Putamen (tissue), 1 donor: ENCODE results near the gene LOXHD1.

Experiments
- DNase-seq: peaks from one replicate; pipeline ENCODE4 v3.0.0-alpha.2; 2016; ENCODE audit warnings: low spot score

The LOXHD1 gene

DNA sequence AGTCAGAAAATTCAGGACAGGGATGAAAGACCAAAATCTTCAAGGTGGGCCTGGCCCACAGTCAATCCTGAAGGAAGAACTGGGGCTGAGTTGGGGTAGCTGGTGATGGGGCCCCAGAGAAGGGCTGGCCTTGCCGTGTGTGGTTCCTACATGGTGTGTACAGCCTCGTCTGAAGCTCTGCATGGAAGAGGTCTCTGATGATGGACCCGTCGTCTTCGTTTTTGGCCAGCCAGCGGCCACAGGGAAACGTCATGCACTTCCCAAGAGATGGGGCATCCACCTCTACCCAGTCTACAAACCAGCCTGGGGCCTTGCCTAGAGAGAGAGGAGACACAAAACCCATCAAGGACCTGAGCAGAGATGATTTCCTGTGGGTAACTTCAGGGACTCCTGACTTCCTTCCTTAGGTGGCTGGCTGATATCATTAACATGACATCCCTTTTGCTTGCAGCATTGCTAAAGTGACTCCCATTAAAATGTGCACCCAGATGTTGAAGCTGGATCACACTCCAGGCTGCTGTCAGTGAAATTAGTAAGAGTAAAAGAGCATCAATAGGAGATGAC, 115.3 kb downstream of the LOXHD1 start:
- no peak for DNase-seq

DNA sequence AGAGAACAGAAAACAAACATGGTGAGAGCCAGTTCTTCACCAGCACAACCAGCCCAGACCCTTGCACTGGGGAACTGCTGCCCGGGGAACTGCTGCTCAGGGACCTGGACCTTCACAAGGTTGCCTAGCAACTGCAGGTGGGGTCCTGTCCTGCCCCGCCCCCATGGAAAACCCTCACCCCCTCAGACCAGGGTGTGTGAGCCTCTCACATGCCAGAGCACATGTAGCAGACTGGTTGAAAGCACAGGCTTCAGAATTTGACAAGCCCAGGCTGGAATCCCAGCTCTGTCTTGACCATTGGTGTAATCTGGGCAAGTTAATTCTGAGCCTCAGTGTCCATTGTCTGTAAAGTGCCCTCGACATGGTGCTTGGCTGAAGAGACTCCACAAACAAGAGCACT, 118.6 kb downstream of the LOXHD1 start:
- DNase-seq, result no peak

DNA sequence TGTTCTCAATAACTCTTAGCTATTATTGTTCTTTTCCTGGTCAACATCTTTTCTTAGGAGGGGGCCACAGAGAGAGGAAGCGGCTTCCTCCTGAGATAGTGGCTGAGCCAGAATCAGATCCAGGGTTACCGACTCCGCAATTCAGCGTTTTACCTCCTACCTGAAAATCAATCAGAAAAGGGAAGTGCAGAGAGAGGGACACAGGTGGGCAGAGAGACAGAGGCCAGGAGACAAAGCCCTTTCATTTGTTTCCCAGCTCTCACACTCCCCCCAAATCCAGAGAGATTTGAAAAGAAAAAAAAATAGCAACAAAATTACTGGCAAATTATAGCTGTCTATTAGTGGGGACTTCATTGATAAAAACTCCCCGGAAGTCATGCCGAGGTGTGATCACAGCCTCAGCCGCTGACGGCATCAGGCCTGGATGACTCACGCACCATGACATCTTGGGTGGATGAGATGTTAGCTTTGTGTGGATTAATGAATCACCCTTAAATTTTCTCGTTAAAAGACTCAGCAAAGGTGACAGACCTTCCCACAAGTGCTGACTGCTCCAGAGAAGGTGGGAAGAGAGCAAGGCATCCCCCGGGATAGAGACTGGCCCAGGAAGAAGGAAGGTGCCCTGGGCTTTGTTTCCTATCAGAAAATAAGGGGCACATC, 120.7 kb downstream of the LOXHD1 start:
- DNase-seq, result peak; percentile 74

DNA sequence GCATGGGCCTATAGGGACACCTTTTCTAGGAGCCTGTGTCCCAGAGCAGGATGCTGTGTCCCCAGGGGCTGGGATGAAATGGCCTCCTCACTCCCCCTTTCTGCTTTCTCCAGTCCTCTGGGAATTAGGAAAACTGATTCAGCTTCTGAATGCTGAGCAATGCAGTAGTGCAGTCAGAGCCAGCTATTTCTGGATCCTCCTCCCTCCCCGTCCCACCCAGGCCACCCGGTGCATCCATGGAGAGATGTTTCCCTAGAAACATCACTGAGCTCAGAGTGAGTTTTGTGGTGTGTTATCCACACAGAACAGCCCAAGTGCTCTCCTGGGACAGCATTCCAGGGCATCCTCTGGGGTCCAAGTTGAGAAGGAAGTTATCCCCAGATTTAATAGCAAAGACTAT, 125.5 kb downstream of the LOXHD1 start:
- DNase-seq, result peak; percentile 53

DNA sequence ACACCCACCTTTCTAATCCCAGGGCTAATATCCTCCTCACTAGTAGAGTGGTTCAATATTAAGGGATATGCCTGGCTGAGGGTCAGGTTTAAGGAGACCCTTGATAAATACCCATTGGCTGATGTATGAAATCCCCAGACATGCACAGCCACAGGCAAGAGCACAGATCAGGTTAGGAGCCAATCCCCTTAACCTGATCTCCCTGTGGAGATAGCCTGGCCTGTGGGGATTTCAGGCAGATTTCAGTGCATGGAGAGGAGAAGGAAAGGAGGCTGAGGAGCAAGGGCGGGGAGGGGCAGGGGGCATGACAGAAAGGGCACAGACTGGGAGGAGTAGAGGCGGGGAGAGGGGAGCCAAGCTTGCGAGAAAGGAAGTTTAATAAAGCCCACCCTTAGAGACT, 129.0 kb downstream of the LOXHD1 start:
- no peak for DNase-seq

DNA sequence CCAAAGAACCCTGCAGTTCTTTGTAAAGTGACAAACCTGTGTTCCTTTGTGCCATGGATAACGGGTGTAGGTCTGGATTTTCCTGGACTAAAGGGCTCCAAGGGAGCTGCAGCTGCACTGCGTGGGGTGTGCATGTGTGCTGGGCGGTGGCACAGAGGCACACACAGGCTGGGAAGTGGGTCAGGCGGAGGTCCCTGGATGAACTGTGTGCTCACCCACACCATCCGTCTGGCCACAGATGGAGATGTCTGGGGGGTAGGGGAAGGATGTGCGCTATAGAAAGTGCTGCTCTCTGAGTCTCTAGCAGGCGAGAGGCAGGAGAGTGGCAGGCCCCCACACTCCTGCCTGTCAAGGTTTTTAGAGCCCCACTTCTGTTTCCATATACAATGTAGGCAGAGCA, 137.2 kb downstream of the LOXHD1 start:
- DNase-seq, result no peak

DNA sequence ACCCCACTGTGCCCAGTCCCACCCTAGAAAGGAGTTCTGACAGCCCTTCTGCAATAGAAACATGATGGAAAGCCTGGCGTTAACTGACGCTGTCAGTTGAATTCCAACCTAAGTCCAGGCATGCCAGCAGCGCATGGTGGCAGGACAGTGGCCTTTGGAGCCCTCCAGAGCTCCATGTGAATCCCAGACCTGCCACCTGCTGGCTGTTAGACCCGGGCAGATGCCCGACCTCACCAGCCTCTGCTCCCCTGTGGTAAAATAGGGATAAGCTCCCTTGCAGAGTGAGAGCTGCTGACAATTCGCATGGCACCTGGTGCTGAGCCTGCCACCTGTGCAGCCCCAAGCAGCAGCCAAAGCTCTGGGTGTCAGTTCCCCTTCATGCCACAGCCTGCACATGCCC, 138.6 kb downstream of the LOXHD1 start:
- no peak for DNase-seq

DNA sequence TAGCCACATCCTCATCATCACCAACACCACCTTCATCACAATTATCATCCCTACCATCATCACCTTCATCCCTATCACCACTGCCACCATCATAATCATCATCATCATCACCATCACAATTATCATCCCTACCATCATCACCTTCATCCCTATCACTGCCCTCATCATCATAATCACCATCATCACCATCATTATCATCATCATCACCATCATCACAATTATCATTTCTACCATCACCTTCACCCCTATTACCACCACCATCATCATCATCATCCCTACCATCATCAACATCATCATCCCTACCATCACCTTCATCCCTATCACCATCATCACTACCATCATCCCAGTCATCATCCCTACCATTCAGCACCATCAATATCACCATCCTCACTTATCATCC, 140.5 kb downstream of the LOXHD1 start:
- no peak for DNase-seq

GRCh38 chr18:46510386-46510785, 146.6 kb downstream of the LOXHD1 start:
- DNase-seq, result no peak

DNA sequence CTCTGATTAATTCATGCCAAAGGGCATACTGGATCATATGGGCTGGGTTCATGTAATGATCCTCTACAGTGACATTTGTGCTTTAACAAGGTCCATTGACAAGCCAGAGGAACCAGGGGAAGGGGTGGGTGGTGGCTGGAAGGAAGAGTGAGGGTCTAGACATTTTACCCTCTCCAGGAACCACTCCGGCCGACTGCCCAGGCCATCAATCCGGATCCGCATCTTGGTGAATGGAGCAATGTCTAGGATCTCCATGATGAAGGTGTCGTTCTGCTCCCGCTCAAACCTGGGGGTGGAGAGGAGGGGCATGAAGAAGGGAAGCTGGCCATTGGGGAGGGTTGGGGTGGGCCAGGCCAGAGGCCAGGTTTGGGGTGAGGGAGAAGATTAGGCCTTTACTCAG, 147.5 kb downstream of the LOXHD1 start:
- no peak for DNase-seq

DNA sequence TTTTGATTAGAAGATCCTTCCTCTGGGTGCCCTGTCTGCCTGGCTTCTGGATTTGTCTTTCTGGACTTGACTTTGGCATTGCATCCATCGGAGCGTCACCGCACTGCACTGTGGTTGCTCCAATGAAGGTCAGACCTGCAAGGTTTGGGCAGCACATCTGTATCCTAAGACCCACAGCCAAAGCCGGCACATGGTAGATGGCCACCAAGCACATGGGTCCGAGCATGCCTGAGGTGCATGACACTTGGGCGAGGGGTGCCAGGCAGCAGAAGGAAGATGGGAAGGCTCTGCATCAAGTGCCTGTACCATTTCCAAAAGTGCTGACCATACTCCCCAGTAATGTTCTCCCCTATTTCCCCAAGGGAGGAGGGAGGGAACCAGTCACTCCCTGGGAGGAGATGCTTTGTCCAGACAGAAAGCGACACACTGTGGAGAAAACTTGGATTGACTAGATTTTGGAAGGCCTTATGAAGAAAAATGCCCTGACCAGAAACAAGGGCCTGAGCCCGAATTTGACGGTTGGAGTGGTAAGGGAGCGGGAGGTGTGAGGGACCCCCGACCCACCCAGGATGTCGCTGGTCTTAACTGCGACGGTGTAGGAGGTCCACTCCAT, 149.9 kb downstream of the LOXHD1 start:
- DNase-seq, result no peak

- no peak for DNase-seq
Measured at GRCh38 chr18:46502444-46502843, 154.6 kb downstream of the LOXHD1 start.

DNA sequence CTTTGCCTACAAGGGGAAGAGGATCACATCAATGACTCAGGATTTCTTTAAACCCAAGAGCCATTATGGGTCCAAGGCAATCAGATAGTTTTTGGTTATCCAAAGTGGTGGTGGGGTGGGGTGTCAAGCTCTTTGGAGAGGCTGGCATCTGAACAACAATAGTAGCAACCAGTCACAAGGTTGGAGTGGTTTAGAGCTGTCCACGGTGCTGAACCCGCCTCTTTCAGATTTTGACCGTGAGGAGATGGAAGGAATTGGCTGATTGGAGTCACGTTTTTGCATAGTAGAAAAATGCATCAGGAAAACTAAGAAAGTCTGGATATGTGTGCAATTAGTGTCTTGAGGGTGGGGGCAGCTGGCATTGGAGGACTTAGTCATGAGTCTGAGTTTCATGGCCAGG, 159.9 kb downstream of the LOXHD1 start:
- no peak for DNase-seq

DNA sequence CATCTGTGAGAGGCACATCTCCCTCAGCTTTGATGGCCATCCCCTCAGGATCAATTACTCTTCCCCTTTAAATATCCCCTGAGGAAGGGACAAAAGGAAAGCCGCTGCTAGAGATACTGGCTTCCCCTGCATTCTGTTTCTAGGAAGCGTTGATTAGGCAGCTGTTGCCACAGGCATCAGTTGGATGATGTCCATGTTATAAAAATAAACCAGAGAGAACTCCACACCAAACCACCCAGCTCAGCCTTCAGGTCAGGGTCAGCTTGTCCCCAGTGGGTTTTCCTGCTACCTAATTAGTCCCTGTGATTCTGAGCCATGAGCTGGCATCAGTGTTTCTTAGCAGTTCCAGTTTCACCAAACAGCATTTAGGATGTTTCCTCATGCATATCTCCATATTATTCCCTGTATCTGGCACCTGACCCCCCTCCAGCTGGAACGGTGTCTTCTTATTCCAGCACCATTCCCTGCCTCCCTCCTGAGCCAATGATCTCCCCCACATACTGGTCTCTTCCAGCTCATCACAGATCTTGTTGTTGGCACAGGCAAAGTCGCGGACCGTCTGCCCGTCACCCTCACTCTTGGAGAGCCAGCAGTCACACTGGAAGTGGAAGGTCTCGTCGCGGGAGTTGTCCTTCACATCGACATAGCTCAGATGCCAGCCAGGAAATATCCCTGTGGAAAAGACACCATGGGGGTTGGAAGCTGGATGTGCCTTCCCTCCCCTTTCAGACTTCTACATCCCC, 168.4 kb downstream of the LOXHD1 start:
- no peak for DNase-seq

- no peak for DNase-seq
Measured at GRCh38 chr18:46485675-46486194, 171.3 kb downstream of the LOXHD1 start.

DNA sequence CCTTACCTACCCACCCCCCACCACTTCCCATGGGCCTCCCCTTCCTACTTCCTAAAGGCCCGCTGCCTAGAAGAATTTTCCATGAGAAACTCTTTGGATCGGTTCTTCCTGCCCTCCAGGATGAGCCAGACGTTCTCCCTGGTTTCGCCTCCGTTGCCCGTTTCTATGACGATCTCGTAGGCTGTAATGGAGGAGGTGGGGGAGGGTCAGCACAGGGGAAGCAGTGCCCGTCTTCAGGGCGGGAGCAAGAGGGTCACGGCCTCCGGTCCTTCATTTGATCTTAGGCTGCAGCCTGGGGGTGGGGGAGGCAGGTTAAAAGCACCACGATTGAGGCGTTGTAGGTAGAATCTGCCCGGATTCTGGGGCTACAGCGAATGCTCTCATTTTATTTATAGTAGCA, 172.0 kb downstream of the LOXHD1 start:
- DNase-seq, result peak; percentile 3

GRCh38 chr18:46482831-46483230, 174.2 kb downstream of the LOXHD1 start:
- no peak for DNase-seq

DNA sequence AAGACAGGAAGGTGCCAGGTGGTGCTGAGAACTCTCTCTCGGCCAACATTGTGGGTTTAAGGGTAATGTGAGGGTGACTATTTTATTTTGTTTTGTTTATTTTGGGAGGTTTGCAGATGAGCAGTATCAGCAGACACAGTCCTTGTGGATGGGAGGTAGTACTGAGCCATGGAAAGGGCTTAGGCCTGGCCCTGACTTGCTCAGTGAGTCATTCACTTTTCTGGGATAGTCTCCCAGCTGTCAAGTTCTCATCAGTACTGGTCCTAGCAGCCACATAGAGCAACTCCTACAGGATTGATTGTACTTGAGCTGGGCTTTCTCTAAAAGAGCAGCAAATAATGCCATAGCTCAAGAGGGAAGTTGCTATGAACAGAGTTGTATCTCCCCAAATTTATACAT, 175.2 kb downstream of the LOXHD1 start:
- no peak for DNase-seq

- DNase-seq, result peak; percentile 8
Measured at GRCh38 chr18:46481048-46481846, 175.8 kb downstream of the LOXHD1 start.

GRCh38 chr18:46480226-46480625, 176.8 kb downstream of the LOXHD1 start:
- no peak for DNase-seq

- DNase-seq, result no peak
Measured at GRCh38 chr18:46478796-46479195, 178.2 kb downstream of the LOXHD1 start.

GRCh38 chr18:46477425-46478011, 179.5 kb downstream of the LOXHD1 start:
- no peak for DNase-seq
